NCI-H1417 (cell line): ENCODE measurements around the gene MRPS17.

Source experiments
- DNase-seq, 3 experiments: peaks; one replicate each; lab custom pipeline; 2025; lab: John Stamatoyannopoulos, UW

The MRPS17 gene

DNA sequence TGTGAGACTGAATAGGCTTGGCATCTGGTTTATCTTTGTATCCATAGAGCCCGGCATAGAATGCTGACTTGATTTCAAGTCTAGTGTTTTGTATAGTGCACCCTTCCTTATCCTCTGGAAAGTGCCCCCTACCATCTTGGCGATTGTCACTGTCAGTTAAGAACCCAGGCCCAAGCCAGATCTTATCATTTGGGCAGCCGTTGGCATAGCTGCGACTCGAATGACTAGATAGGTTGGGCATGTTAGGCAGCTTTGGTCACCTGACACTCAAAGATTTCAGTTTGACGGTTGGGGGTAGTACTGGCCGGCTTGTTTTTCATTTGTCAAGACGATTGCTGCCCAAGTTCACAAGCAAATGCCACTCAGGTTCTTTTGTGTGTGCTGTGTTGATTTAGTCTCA is 19.3 kb downstream of the MRPS17 start:
- DNase-seq = peak in 1 of 3 experiments; percentile 25

DNA sequence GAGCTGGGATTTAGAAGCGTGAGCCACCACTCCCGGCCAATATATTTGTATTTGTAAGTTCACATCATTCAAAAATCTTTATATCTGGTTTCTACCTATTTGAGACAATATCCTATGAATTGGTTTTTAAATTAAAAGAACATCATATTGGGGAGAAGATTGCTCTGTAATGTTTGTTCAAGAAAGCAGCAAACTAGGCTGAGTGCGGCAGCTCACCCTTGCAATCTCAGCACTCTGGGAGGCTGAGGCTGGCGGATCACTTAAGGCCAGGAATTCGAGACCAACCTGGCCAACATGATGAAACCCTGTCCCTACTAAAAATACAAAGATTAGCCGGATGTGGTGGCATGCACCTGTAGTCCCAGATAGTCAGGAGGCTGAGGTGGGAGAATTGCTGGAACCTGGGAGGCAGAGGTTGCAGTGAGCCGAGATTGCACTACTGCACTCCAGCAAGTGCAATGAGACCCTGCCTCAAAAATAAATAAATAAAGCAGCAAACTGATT is 22.1 kb downstream of the MRPS17 start:
- DNase-seq = no peak

DNA sequence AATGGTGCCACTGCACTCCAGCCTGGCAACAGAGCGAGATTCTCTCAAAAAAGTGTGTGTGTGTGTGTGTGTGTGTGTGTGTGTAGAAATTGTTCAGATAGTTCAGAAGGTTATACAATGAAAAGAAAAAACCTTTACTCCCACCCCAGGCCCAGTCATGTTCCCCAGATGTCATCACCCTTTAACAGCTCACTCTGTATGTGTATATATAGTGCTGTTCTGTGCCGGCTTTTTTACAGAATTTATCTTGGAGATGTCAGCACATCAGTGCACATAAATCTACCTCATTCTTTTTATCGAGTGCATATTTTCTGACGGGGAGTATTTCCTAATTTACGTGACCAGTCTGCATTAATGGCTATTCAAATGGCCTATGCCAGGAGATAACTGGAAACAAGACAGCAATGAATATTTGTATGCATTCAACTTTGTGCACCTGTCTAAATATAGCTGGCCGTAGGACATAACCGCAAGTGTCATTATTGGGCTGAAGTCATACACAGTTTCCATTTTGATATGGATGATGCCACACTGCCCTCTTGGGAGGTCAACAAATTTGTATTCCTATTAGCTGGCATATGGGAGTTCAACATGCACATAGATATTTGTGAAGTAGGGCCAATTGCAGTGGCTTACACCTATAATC is 24.4 kb downstream of the MRPS17 start:
- peak in 2 of 3 experiments; percentile 15 to 63 for DNase-seq

DNA sequence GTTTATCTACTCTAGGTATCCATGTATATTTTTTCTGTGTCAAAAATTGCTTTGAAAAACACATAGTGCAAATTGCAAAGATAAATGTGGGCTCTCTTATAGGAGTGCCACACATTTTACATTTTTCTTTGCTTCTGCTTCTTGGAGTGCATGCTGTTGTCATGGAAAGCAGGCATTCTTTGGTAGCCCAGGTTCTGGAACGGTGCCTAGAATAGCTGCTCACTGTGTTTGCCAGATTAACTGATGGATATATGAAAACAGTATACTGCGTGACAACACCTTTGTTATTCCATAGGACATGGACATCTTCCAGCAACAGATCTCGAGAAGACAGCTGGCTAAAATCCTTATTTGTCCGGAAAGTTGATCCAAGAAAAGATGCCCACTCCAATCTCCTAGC is 26.2 kb downstream of the MRPS17 start:
- peak in 1 of 3 experiments; percentile 64 for DNase-seq

DNA sequence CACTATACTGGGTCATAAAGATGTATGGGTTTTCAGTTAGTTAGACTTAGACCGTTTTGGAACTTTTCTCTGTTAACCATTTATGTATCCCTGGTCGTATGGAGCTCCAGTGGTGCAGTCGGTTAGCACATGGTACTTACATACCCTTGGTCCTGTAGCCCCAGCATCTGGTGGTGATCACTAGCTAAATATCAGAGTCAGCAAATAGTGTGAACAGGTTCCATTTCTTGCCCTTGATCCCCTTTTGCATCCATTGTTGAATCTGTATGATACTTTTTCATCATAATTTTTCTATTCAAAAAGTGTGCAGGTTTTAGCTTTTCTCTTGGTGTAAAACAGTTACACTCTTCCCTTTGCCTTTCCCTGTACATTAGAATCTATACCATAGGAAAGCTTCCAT is 28.6 kb downstream of the MRPS17 start:
- no peak for DNase-seq

DNA sequence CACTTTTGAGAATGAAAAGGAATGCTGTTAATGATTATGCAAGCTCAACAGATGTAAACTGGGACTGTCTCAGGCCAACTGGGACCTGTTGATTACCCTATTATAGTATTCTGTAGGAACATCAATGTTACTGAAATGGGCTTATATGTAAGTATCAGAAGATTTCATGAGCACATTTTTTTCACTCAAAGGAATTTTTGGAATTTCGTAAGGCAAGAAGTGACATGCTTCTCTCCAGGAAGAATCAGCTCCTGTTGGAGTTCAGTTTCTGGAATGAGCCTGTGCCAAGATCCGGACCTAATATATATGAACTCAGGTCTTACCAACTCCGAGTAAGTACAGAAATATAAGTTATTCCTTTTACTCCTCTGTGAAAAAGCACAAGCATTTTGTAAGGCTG is 31.9 kb downstream of the MRPS17 start:
- DNase-seq = no peak

DNA sequence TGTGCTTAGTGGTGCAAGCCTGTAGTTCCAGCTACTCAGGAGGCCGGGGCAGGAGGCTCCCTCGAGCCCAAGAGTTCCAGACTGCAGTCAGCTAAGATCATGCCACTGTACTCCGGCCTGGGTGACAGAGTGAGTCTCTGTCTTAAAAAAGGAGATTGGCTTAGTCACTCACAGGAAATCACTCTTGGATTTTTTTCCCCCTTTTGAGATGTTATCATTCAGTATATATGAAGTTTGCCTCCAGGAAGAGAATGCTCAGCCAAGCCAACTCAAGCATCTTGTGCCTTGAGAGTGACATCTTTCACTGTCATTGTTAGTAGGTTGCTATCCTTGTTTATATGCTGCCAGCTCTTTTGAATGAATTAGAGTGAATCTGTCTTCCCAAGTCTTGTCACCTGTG is 40.7 kb downstream of the MRPS17 start:
- DNase-seq = no peak

DNA sequence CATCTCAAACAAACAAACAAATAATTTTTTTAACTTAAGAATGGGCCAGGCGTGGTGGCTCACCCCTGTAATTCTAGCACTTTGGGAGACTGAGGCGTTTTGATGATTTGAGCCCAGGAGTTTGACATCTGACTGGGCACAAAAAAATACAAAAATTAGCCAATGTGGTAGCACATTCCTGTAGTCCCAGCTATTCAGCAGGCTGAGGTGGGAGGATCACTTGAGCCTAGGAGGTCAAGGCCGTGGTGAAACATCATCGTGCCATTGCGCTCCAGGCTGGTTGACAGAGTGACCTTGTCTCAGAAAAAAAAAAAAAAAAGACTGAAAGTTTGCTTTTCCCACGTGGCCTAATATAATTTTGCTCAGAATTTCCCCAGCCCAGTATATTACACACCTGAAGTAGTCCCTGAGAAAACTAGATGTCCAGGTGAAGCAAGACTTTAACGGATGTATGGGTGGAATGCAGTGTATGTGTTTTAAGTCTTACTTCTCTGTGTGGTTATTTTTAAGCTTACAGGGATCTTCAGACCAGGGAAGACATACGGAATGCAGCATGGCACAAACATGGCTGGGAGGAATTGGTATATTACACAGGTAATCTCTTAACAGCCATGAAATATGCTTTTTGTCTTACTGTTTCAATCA is 45.3 kb downstream of the MRPS17 start:
- DNase-seq = no peak

DNA sequence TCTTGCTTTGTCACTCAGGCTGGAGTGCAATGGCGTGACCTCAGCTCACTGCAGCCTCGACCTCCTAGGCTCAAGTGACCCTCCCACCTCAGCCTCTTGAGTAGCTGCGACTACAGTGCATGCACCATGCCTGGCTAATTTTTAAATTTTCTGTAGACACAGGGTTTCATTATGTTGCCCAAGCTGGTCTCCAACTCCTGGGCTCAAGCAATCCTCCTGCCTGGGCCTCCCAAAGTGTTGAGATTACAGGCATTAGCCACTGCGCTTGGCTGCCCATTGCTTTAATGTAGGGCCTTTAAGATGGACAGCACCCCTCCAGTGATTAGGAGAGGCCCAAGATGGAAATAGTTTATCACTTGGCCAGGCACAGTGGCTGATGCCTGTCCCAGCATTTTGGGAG is 52.1 kb downstream of the MRPS17 start:
- no peak for DNase-seq
